SIG-M5 treated with dmso at 0.1 percent for 504 hours (cell line): ENCODE measurements around the gene SOX8.

ENCODE experiments used
- DNase-seq: peaks from one replicate; lab custom pipeline; 2025; ENCODE audit not compliant: unreplicated experiment; lab: John Stamatoyannopoulos, UW

Gene SOX8

DNA sequence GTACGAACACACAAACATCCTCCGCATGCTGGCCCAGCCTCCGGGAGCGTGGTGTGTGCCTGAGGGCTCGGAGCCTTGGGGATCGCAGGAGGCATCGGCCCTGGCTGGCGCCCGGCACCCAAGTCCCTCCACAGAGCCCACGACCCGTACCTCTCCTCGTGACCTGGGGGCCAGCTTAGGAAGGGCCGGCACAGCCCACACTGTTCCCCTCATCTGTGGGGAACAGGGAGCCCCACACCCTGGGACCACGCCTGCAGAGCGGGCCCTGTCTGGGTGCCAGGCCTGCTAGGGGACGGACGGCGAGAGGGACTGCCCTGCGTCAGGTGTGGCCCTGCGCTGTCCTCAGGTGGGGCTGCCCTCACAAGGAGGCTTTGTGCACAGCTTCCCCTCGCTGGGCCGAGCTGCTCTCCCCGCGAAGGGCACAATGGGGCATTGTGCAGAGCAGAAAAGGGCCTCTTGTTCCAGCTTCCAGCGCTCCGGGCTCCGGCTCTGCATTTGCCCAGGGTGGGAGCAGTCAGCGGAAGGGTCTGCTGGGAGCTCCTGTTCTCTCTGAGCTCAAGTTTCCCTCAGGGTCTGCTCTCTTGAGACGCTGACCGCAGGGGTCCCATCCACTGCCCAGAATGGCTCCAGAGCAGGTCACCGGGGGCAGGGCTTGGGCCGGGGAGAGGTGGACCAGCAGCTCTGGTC lies 9.1 kb upstream of the SOX8 start:
- DNase-seq = no peak

DNA sequence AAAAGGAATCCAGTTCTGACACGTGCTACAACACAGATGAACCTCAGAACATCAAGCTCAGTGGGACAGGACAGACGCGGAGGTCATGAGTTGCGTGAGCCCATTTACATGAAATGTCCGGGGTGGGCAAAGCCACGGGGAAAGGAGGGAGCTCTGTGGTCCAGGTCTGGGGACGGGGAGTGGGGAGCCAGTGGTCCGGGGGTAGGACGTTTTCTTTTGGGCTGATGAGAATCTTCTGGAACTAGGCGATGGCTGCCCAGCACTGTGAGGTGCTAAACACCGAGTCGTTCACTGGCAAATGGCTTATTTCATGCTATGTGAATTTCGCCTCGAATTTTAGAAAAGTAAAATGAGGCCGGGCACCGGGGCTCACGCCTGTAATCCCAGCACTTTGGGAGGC lies 8.2 kb upstream of the SOX8 start:
- no peak for DNase-seq

DNA sequence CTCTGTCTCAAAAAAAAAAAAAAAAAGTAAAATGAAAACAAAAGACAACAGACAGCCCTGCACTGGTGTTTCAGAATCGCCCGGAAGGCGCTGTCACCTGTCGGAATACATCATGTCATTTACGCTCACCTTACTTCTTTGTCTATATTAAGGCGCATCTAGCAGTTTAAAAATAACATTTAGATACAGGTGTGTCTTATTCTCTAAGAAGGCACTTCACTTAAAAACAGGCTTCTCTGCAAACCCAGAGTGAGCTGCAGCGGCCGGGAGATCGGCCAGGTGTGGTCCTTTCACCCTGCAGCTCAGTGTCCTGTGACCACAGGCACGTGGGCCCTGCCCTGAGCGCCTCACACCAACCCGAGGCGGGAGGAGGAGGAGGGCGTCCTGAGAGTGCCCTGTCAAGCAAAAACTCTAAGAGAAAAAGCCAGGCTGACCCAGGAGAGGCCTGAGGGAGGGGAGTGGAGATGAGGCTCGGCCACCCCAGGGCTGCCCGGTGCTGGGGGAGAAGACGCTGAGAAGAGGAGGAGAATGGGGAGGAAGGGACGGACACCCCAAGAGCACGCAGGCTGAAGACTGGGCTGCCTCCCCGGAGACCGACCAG lies 7.5 kb upstream of the SOX8 start:
- no peak for DNase-seq

DNA sequence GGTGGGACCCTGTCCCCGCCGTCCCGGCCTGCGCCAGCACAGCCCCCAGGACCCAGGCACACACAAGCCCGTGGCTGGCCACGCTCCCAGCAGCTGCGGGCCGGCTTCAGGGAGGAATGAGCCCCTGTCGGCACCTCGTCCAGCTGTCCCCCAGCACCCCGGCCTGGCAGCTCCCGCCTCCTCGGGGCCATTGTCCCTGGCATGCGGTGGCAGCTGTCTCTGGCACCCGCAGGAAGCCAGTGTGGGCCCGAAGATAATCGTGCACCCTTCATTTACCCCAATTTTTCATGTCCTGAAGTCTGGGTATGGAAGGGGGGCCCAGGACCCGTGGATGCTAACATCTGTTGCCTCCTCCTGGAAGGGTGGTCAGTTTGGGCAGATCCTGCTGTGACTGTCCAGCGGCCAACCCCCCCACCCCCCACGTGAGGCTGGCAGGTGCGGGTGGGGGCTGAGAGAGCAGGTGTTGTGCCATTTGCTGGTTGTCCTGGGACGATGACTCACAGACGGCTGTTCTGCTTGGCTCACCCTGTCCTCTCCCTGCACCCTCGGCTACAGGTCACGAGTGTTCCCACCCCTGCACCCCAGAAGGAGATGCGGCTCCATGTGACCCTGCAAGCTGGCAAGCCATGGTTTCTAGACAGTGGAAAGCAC lies 6.8 kb upstream of the SOX8 start:
- DNase-seq = no peak

DNA sequence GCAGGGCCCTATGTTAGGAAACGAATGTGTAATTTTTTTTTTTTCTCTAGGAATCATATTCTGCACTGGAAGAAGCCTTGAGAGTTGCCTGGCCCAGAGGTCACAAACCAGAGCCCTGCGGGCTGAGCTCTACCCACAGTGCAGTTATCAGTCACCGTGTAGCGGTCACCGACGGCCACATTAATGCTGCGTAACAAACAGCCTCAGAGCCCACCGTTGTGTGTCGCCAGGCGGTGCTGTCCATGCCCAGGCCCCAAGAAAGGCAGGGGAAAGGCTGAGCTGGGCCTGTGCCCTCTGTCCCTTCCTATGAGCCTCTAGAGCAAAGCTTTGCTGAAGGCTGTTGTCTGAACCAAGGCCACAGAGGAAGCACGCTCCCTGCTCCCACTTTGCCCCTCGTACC lies 6.3 kb upstream of the SOX8 start:
- no peak for DNase-seq

DNA sequence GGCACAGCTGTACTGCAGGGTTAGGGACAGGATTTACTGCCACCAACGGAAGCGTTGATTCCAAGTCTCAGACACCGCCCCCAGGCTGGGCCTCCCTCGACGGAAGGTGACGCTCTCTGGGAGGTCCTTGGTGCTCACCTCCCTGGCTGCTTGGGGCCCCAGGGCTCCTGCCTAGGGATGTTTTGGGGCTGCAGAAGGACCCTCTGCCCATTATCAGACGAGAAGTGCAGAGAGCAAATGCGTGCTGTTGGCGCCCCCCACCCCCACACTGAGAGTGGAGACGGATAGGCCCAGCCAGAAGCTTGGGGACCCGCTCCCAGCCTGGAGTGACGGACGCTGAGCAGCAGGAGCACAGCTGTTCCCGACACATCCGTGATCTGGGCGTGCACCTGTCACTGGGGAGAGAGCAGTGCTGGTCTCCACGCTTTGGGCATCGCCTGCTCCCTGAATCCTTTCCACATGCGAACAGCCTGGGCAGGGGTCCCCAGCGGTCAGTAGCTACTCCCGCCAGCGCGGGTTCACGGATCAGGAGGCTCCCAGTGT lies 5.1 kb upstream of the SOX8 start:
- DNase-seq = no peak

DNA sequence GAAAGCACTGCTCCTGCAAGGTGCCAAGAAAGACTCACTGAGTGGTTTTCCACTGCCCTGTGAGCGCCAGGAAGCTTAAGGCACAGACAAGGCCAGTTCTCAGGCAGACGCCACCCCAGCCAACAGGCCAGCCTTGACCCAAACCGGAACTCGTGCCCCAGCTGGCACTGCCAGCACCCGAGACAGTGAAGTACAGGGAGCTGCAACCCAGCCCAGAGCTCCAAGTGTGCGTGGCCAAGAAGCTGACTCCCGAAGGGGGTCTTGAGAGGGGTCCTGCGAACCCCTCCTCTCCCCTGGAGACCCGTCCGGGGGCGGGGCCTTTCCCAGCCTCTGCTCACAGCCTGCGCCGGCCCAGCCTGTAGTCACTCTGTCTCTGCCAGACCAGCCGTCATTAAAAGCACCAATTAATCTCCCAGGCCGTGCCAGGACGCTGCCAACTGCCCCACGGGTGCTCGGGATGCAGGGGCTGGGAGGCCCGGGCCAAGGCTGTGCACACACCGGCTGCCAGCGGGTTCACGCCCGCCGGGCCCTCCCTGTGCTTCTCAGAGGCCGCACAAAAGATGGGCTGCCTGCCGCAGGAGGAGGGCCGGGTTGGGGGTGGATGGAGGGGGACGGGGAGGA lies 4.4 kb upstream of the SOX8 start:
- DNase-seq = no peak

DNA sequence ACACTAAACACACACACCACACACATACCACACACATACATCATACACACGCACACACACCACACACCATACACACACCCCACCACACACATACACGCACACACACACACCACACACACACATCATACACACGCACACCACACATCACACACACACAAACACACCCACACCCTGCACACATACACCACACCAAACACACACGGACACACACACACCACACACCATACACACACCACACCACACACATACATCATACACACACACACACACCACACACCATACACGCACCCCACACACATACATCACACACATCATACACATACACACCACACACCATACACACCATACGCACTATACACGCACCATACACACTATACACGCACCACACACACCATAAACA lies 3.7 kb upstream of the SOX8 start:
- DNase-seq = no peak

DNA sequence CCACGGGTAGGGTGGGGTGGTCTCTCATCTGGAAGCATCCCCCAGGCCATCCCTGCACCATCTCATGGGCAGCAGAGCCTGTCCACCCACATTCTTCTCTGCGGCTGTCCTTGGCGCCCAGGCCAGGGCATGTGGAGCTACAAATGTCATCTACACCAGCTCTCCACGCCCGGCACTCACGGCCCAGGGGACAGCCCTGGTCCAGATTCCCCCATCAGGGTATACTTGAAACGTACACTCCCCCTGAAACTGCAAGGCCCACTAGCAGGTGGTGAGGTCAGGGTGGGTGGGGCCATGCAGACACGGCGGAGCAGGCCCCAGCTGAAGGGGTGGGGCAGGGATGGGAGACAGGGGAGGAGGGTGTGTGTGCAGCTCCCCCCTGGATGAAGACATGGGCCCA lies 3.2 kb upstream of the SOX8 start:
- DNase-seq = no peak

DNA sequence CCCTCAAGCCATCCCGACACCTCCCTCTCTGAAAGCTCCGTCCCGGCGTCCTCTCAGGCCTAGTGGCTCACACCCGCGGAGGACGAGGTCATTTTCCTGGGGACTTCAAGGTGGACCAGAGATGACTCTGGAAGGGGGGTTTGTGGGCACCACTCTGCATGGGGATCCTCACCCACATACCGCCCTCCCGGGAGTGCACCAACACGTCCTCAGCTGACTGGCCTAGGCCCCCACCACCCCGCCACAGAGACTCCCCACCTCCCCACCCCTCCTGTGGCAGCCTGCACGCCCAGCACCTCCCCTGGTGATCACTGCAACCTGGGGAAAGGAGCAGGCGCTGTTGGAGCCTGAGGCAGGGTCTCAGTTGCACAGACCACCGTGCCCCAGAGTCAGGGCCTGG lies 2.4 kb upstream of the SOX8 start:
- no peak for DNase-seq

DNA sequence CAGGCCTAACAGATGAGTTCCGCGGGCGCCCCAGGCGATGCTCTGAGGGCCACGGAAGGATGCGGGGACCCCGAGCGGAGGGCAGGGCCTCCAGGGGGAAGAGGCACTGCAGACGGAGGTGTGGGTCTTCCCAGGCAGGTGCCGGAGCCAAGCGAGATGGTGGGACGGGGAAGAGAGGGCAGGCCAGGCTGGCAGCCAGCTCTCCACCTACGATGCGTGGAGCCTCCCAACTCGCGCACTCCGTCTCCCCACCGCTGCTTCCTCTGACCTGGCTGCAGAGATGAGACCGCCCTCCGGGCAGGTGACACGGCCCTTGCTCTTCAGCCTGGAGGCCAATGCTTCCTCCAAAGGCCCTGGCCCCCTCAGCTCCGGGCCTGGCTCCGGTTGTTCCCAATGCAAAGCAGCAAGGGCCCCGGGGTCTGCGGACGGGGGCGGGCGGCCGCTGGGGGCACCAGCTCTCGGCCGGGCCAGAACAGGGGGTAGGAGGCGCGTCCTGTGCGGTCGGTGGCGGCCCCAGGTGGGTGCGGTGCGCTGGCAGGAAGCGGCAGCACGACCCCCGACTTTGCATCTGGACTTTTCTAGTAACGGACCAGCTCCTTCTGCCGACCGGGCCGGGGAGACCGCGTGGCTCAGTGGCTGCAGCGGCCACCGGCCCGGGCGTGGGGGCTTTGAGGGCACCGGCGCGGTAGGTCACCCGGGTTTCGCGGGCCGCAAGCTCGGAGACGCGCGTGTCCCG lies 1.5 kb upstream of the SOX8 start:
- DNase-seq = no peak

DNA sequence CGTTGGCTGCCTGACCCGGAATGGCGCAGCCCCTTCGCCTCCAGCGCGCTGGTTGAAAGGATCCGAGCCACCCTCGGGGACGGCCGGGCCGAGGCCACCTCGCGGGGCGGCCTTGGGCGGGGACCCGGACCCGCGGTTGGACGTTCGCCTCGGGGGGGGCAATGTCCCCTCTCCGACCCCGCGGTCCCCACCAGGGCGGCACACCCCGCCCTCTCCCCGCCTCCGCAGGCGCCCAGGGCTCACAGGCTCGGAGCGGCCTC lies 1.0 kb upstream of the SOX8 start:
- no peak for DNase-seq

DNA sequence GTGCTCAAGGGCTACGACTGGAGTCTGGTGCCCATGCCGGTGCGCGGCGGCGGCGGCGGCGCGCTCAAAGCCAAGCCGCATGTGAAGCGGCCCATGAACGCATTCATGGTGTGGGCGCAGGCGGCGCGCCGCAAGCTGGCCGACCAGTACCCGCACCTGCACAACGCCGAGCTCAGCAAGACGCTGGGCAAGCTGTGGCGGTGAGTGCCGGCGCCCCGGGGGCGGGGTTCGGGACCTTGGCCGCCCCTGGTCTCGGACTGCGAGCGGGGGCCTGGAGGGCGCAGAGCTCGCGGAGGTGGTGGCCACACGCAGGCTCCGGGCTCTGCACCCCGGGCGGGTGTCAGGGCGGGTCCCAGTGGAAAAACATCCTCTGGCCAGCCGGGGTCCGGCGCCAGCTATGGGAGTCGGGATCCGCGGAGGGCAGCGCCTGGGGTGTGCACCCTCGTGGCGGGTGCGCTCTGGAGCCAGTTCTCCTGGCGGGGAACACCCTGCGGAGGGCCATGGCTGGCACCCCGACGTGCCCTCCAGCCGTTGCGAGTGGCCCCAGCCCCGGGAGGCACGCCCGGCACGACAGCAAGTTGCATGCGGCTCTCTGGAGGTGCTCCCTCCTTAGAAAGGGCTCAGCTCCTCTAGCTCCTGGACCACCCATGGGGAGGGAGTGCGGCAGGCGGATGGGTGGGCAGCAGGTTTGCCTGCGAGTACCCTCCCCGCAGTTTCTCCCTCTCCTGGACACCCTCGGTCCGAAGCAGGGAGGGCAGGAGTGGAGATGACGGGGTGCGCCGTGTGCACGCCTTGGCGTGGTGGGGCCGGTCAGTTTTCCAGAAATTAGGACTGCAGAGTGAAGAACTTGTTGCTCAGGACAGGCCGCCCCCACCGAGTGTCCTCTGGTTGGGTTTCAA lies 824 bp downstream of the SOX8 start:
- no peak for DNase-seq

DNA sequence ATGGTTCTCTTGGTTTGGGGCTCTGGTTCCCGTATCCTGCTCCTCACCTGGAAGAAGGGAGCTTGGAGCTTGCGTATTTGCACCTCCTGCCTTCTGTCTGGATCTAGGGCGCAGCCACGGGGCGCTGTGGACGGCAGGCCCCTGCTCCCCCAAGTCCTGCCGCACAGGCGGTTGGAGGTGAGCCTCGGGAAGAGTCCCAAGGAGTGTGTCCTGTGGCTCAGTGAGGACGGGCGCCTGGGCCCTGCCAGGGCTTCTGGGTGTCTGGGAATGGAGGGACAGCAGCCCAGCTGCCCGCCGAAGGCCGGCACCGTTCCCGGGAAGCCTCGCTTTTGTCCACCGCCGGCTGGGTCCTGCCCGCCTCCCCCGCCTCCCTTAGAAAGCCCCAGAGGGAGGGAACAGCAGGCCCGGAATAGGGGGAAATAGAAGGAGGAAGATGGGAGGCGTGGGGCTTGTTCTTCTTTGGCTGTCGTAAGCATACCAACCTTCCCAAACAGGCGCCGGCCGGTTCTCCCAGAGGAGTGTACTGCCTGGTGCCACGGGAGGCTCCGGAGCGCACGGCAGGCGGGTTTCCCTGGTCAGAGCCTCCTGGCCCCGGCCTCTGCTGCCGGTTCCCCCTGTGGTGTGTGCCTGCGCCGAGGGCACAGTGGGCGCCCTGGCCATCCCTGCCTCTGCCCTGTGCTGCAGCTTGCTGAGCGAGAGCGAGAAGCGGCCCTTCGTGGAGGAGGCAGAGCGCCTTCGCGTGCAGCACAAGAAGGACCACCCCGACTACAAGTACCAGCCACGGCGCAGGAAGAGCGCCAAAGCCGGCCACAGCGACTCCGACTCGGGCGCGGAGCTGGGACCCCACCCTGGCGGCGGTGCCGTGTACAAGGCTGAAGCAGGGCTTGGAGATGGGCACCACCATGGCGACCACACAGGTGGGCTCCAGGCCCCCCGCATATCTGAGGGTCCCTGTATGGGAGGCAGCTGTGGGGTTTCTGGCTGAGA lies 1.8 kb downstream of the SOX8 start:
- no peak for DNase-seq

DNA sequence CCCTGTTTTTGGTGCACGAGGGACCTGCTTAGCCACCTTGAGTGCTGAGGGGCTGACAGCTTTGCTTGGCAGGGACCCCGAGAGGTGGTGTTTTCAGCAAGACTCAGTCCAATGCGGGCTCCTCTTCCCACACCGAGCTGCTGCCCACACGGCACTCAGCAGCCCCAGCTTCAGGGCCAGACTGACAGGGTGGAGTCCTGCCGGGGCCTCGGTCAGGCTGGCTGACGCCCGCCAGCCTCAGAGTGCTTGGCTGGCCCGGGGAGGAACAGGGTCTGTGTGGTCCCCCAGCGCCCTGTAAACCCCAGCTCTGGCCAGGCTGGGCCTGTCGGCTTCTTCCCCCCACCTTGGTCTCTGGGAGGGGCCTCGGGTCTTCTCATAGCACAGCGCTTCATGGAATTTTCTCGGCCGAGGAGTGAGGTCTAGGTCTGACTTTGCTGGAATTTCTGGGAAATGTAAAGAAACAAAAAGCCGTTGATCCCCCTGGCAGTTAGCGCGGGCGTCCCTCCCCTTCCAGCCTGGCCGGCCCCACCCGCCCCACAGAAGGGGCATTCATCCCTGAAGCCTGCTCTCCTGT lies 2.6 kb downstream of the SOX8 start:
- DNase-seq = no peak

DNA sequence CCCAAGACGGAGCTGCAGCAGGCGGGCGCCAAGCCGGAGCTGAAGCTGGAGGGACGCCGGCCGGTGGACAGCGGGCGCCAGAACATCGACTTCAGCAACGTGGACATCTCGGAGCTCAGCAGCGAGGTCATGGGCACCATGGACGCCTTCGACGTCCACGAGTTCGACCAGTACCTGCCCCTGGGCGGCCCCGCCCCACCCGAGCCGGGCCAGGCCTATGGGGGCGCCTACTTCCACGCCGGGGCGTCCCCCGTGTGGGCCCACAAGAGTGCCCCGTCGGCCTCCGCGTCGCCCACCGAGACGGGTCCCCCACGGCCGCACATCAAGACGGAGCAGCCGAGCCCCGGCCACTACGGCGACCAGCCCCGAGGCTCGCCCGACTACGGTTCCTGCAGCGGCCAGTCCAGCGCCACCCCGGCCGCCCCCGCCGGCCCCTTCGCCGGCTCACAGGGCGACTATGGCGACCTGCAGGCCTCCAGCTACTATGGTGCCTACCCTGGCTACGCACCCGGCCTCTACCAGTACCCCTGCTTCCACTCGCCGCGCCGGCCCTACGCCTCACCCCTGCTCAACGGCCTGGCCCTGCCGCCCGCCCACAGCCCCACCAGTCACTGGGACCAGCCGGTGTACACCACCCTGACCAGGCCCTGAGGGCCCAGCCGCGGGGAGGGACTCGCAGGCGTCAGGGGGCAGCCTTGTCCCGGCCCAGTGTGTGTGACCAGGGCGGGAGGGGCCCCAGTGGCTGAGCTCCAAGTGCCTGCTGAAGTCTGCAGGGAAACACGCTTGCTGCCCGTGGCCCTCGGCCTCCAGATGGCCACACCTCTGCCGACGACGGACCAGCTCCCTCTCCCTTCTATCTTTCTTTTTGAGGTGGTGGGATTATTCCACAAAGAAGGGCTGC lies 3.4 kb downstream of the SOX8 start:
- no peak for DNase-seq

DNA sequence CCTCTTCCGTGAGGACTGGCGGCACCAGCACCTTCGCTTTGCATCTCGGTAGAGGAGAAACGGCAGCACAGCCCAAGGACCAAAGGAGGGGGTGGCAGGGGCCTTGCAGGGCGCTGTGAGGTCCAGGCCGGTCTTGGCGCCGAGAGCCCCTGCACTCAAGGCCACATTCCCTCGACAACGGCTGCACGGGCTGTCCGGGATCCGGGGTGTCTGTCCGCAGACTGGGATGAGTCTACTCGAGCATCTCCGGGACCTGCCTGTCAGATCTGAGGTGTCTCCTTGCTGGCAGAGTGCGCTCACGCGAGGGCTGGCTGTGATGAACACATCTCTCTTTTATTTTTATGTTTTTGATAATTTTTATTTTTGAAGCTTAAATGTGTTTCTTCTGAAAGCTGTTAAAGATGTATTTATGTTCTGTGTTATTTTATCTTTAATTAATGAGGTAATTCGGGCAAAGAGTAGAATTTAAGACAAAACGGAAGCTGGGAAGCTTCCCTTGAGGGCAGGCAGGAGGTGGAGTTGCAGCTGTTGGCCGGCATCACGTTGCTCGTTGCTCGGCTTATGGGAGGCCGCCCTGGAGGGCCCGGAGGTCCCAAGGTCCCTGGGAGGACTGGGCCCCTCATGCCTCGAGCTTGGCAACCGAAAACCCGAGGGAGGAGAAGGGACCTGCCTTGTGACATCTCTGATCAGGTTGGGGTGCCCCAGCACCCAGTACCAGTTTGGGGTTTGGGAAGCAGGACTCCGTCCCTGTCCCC lies 4.3 kb downstream of the SOX8 start:
- no peak for DNase-seq
